GM04503 (cell line): Measurements from ENCODE around the gene HIC2.
"Not testable (repeated sequence)": the region's sequence is repeated elsewhere in the genome, so short reads cannot be mapped to it uniquely, and the experiment has no call there.

Experiments
- DNase-seq: peaks from one replicate; pipeline ENCODE4 v3.0.0-alpha.2; 2012; ENCODE audit warnings: low read depth

The HIC2 gene

GRCh38 chr22:21493789-21494782 lies 76.9 kb downstream of the HIC2 start:
- DNase-seq = not testable (repeated sequence)

- DNase-seq = not testable (repeated sequence)
These were observed 80.8 kb downstream of the HIC2 start for GRCh38 chr22:21497984-21498383.

- not testable (repeated sequence) for DNase-seq
These were observed 81.3 kb downstream of the HIC2 start for GRCh38 chr22:21498489-21498888.

GRCh38 chr22:21499623-21500506 lies 82.7 kb downstream of the HIC2 start:
- not testable (repeated sequence) for DNase-seq
